ENCODE measurements around the gene PZP.

GRCh38 chr12:9099552-9100190 lies 108.5 kb downstream of the PZP start:
- TF ChIP-seq CTCF (IDR thresholded peaks at IDR 0.05) (no peak), POLR2A (IDR thresholded peaks at IDR 0.05) (no peak), EP300 (IDR thresholded peaks at IDR 0.05) (no peak)
